HepG2 (cell line): ENCODE data around the gene GPC2. TPM values are rescaled to one million over a fixed set of nuclear protein-coding genes. Genes with fewer than 3 reads are reported as not detected.
A peak's percentile ranks its signal among the peaks of the same experiment; 100 is the strongest.

Source experiments
- AGO2 ChIP-seq: fragments of 200-400 bp; formaldehyde crosslinking; optimal IDR thresholded peaks from 2 replicates; pipeline ENCODE3; 2017; ENCODE audit warnings: mild to moderate bottlenecking, low read depth, low read length, moderate library complexity
- ATF2 ChIP-seq: sonication (generic); formaldehyde crosslinking; IDR thresholded peaks from 2 replicates; pipeline ENCODE4 v1.4.0; 2020; ENCODE audit warnings: missing genetic modification reagents
- ATRX ChIP-seq: sonication (generic); formaldehyde crosslinking; IDR thresholded peaks from 2 replicates; pipeline ENCODE4 v1.4.0; 2020; ENCODE audit warnings: missing genetic modification reagents, borderline replicate concordance
- CHCHD3 ChIP-seq: sonication (generic); formaldehyde crosslinking; IDR thresholded peaks from 2 replicates; pipeline ENCODE4 v1.8.0; 2022; ENCODE audit warnings: mild to moderate bottlenecking, missing genetic modification reagents, moderate library complexity
- ELK4 ChIP-seq: sonication (generic); formaldehyde crosslinking; IDR thresholded peaks from 2 replicates; pipeline ENCODE4 v1.9.0; 2021; ENCODE audit warnings: missing genetic modification reagents, borderline replicate concordance
- FOXA3 ChIP-seq: IDR thresholded peaks from 2 replicates; pipeline ENCODE4 v1.6.1; 2016; ENCODE audit warnings: missing genetic modification reagents, missing compliant biosample characterization
- IKZF4 ChIP-seq: sonication (generic); formaldehyde crosslinking; IDR thresholded peaks from 2 replicates; pipeline ENCODE4 v1.5.1; 2020; ENCODE audit warnings: borderline replicate concordance, mild to moderate bottlenecking, low read depth, missing genetic modification reagents; ENCODE audit errors: not compliant biosample characterization
- KLF12 ChIP-seq: sonication (generic); formaldehyde crosslinking; IDR thresholded peaks from 2 replicates; pipeline ENCODE4 v1.4.0; 2020; ENCODE audit warnings: missing genetic modification reagents, borderline replicate concordance
- REPIN1 ChIP-seq: sonication (generic); formaldehyde crosslinking; IDR thresholded peaks from 2 replicates; pipeline ENCODE4 v1.8.0; 2022; ENCODE audit warnings: missing genetic modification reagents, low read depth, mild to moderate bottlenecking, borderline replicate concordance
- SMAD3 ChIP-seq: sonication (generic); formaldehyde crosslinking; IDR thresholded peaks from 2 replicates; pipeline ENCODE4 v1.4.0; 2020; ENCODE audit warnings: missing genetic modification reagents
- SMARCE1 ChIP-seq: fragments of 450-650 bp; IDR thresholded peaks from 2 replicates; pipeline ENCODE4 v1.6.1; 2017; ENCODE audit warnings: borderline replicate concordance
- SUZ12 ChIP-seq: fragments of 150-350 bp; IDR thresholded peaks from 2 replicates; pipeline ENCODE4 v1.6.1; 2014; ENCODE audit warnings: low read depth, low read length
- THAP7 ChIP-seq: sonication (generic); formaldehyde crosslinking; IDR thresholded peaks from 2 replicates; pipeline ENCODE4 v1.8.1; 2023; ENCODE audit warnings: mild to moderate bottlenecking, missing genetic modification reagents
- YY1 ChIP-seq: IDR thresholded peaks from 2 replicates; pipeline ENCODE4 v1.6.1; 2011; ENCODE audit warnings: low read length, low read depth, moderate library complexity, mild to moderate bottlenecking; ENCODE audit not compliant: insufficient read depth, insufficient replicate concordance
- ZBTB26 ChIP-seq: IDR thresholded peaks from 2 replicates; pipeline ENCODE4 v1.6.1; 2016; ENCODE audit warnings: missing compliant biosample characterization, missing genetic modification reagents, borderline replicate concordance
- ZFAT ChIP-seq: sonication (generic); formaldehyde crosslinking; conservative IDR thresholded peaks from 2 replicates; pipeline ENCODE4 v1.8.1; 2023; ENCODE audit warnings: missing genetic modification reagents, inconsistent platforms
- ZFP82 ChIP-seq: sonication (generic); formaldehyde crosslinking; IDR thresholded peaks from 2 replicates; pipeline ENCODE4 v1.5.1; 2020; ENCODE audit warnings: mild to moderate bottlenecking, missing genetic modification reagents, borderline replicate concordance
- ZNF224 ChIP-seq: sonication (generic); formaldehyde crosslinking; IDR thresholded peaks from 2 replicates; pipeline ENCODE4 v1.5.0; 2020; ENCODE audit warnings: mild to moderate bottlenecking, missing genetic modification reagents
- ZNF251 ChIP-seq: sonication (generic); formaldehyde crosslinking; IDR thresholded peaks from 2 replicates; pipeline ENCODE4 v1.9.0; 2021; ENCODE audit warnings: mild to moderate bottlenecking, missing genetic modification reagents
- ZNF484 ChIP-seq: sonication (generic); formaldehyde crosslinking; IDR thresholded peaks from 2 replicates; pipeline ENCODE4 v1.5.1; 2020; ENCODE audit warnings: mild to moderate bottlenecking, low read depth, missing genetic modification reagents, borderline replicate concordance
- ZNF557 ChIP-seq: sonication (generic); formaldehyde crosslinking; IDR thresholded peaks from 2 replicates; pipeline ENCODE4 v1.4.0; 2020; ENCODE audit warnings: missing genetic modification reagents
- ZNF570 ChIP-seq: sonication (generic); formaldehyde crosslinking; IDR thresholded peaks from 2 replicates; pipeline ENCODE4 v1.4.0; 2020; ENCODE audit warnings: mild to moderate bottlenecking, missing genetic modification reagents, borderline replicate concordance
- ZNF644 ChIP-seq: IDR thresholded peaks from 2 replicates; pipeline ENCODE4 v1.6.1; 2016; ENCODE audit warnings: low read depth
- ZSCAN25 ChIP-seq: sonication (generic); formaldehyde crosslinking; IDR thresholded peaks from 2 replicates; pipeline ENCODE4 v1.8.0; 2022; ENCODE audit warnings: mild to moderate bottlenecking, missing genetic modification reagents
- polyA plus RNA-seq, 8 experiments: library from polyadenylated mRNA; depleted of rRNA in 3 of 8; stranded (reverse) in 7 of 8; unstranded in 1 of 8; fragments of >200 nt; fragmentation: Illumina TruSeq in 4 of 8; extraction: Trizol in 4 of 8; gene quantifications; 2 replicates each; pipeline versions ENCODE4 v1.2.1 to v1.2.3, GENCODE V29; 2011 to 2016; ENCODE audit warnings: low read depth in 4 of 8, missing spikeins in 1 of 8, mixed read lengths in 1 of 8; ENCODE audit not compliant: insufficient read depth in 1 of 8
- total RNA-seq, 5 experiments: library from RNA; depleted of rRNA; stranded (reverse); fragments of >200 nt; fragmentation: Illumina TruSeq; extraction: Trizol; gene quantifications; 2 replicates each; pipeline ENCODE4 v1.2.3, GENCODE V29; 2016; ENCODE audit warnings: low read depth in 1 of 5

Gene GPC2
- total and polyA plus RNA-seq, 2 of the 13 experiments (the other 11 are each of a cell fraction or from before 2014, with no cell fraction given): 0.64 to 0.78 TPM

- no peak; the same call in 1 of the 2 replicates for TF ChIP-seq THAP7
- TF ChIP-seq YY1: peak; percentile 92
- no peak for TF ChIP-seq AGO2
- peak; percentile 85; the same call in 1 of the 2 replicates for TF ChIP-seq ZFP82
- TF ChIP-seq ZNF224 (CRISPR knock-in tag): no peak
- TF ChIP-seq ELK4: no peak
- TF ChIP-seq ZFAT (CRISPR knock-in tag): no peak
- peak; percentile 70; the same call in 1 of the 2 replicates for TF ChIP-seq REPIN1
- TF ChIP-seq SUZ12: no peak
- TF ChIP-seq ZNF484 (CRISPR knock-in tag): no peak
- peak; percentile 42 for TF ChIP-seq IKZF4 (CRISPR knock-in tag)
- peak; percentile 88 for TF ChIP-seq KLF12 (CRISPR knock-in tag)
- peak; percentile 10; the same call in 1 of the 2 replicates for TF ChIP-seq ZSCAN25 (CRISPR knock-in tag)
- 0 out of 2 replicates have a peak, but pooled peaks have one; percentile 47 for TF ChIP-seq ZBTB26 (CRISPR knock-in tag)
- TF ChIP-seq ZNF570: no peak
- no peak for TF ChIP-seq CHCHD3 (CRISPR knock-in tag)
- no peak for TF ChIP-seq ATRX
- TF ChIP-seq ZNF557 (CRISPR knock-in tag): peak; percentile 31
- no peak for TF ChIP-seq ATF2 (CRISPR knock-in tag)
- no peak for TF ChIP-seq ZNF251 (CRISPR knock-in tag)
- no peak for TF ChIP-seq FOXA3 (CRISPR knock-in tag)
- no peak for TF ChIP-seq SMAD3 (CRISPR knock-in tag)
- no peak for TF ChIP-seq ZNF644 (CRISPR knock-in tag)
- no peak for TF ChIP-seq SMARCE1
Observed at GRCh38 chr7:100126931-100127865, 50.0 kb downstream of the GPC2 start, which contains the start of gene MBLAC1 (continued).
